Mucosa of rectum (tissue), 2 donors: ENCODE data around the gene MTCL1.

Experiments
- H3K27ac ChIP-seq, 2 donors: one replicate each; pipeline ENCODE4 v1.7.0; 2013; ENCODE audit warnings: inconsistent platforms in 2 of 2, low read depth in 2 of 2, low read length in 2 of 2
- H3K27me3 ChIP-seq, 2 donors: one replicate each; pipeline ENCODE4 v1.7.0; 2013; ENCODE audit warnings: low read length in 2 of 2; ENCODE audit not compliant: control insufficient read depth in 2 of 2, insufficient read depth in 2 of 2
- H3K36me3 ChIP-seq, 2 donors: one replicate each; pipeline ENCODE4 v1.7.0; 2013; ENCODE audit warnings: low read length in 2 of 2; ENCODE audit not compliant: control insufficient read depth in 2 of 2, insufficient read depth in 2 of 2
- H3K4me1 ChIP-seq, 2 donors: one replicate each; pipeline ENCODE4 v1.7.0; 2013; ENCODE audit warnings: low read length in 2 of 2, mild to moderate bottlenecking in 1 of 2; ENCODE audit not compliant: control insufficient read depth in 2 of 2, insufficient read depth in 2 of 2
- H3K4me3 ChIP-seq, 2 donors: one replicate each; pipeline ENCODE4 v1.7.0; 2013; ENCODE audit warnings: low read length in 2 of 2
- H3K9ac ChIP-seq, 2 donors: one replicate each; pipeline ENCODE4 v1.7.0; 2013; ENCODE audit warnings: low read length in 2 of 2, low read depth in 1 of 2, mild to moderate bottlenecking in 1 of 2
- H3K9me3 ChIP-seq, 2 donors: one replicate each; pipeline ENCODE4 v1.7.0; 2013; ENCODE audit warnings: low read length in 2 of 2; ENCODE audit not compliant: control insufficient read depth in 2 of 2
- donor health status: healthy.
- donor health status: Normal muscosa, but diverticular disease.

The MTCL1 gene

DNA sequence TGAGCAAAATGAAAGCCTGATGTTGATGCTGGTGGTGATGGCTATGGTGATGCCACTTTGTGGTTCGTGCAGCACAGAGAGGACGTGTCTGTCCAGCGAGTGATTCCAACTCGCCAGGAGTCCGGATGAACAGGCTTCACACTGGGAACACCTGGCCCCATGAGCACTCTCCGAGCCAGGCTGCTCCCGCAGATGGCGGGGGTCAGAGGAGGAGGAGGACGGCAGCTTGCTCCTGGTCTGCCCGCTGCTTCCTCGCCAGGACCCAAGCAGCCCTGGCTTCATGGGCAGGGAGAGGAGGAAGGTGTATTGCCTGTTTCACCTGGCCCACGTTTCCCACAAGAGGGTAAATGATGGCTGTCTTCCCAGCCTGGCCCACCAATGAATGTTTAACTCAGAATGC is 121.6 kb downstream of the MTCL1 start:
- Histone ChIP-seq H3K36me3 (no peaks in the 10 kb centered on the region), H3K4me1 (no peaks in the 10 kb centered on the region), H3K27ac (no peak overlapping the region), H3K27me3 (peaks cover 0 to 2% of the 10 kb centered on the region in 2 donors), H3K4me3 (no peak overlapping the region), H3K9ac (no peak overlapping the region), H3K9me3 (no peaks in the 10 kb centered on the region)

DNA sequence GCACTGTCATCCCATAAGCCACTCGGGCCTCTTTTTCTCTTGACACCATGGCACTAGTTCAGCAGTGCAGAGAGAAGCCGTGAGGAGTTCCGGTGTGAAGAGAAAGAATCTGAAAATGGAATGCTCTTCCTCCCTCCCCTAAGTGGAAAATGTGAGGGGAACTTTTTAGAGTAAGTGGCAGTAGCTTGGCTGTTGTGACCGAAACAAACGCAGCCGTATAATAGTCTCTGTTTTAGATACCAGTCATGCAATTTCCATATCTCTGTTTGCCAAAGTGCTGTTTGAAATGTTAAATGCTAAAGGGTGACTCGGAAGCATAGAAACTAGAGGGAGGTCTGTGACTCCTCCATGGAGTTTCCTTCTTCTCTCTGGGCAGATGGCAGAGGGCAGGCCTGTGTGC is 122.9 kb downstream of the MTCL1 start:
- peaks cover 0 to 2% of the 10 kb centered on the region in 2 donors for H3K27me3 ChIP-seq

DNA sequence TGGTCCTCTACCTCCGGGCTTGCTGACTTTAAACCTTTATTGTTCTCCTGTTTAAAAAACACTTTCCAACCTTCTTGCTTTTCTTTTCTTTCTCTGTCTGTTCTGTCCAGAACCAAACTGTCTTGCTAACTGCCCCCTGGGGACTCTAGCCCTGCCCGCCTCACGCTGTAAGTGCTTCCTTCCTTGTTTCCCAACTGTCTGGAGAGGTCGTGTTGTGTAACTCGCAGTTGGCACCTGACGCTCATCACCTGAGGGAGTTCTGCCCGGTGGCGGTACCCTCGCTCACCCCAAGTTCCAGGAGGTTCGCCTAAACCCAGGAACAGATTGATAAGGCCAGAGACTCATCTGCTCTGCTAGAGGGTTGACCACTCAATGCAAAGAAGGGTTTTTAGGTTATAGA is 123.4 kb downstream of the MTCL1 start:
- H3K27ac ChIP-seq = no peak overlapping the region
- no peak overlapping the region for H3K9ac ChIP-seq
- H3K4me3 ChIP-seq = no peak overlapping the region
- no peaks in the 10 kb centered on the region for H3K4me1 ChIP-seq
- peaks cover 0 to 2% of the 10 kb centered on the region in 2 donors for H3K27me3 ChIP-seq
- H3K36me3 ChIP-seq = no peaks in the 10 kb centered on the region
- no peaks in the 10 kb centered on the region for H3K9me3 ChIP-seq

More for the DNA sequence above, 122.9 kb downstream of the MTCL1 start:
- H3K9ac ChIP-seq = no peak overlapping the region
- H3K9me3 ChIP-seq = no peaks in the 10 kb centered on the region
- no peaks in the 10 kb centered on the region for H3K36me3 ChIP-seq
- H3K27ac ChIP-seq = no peak overlapping the region
- H3K4me1 ChIP-seq = no peaks in the 10 kb centered on the region
- H3K4me3 ChIP-seq = no peak overlapping the region

DNA sequence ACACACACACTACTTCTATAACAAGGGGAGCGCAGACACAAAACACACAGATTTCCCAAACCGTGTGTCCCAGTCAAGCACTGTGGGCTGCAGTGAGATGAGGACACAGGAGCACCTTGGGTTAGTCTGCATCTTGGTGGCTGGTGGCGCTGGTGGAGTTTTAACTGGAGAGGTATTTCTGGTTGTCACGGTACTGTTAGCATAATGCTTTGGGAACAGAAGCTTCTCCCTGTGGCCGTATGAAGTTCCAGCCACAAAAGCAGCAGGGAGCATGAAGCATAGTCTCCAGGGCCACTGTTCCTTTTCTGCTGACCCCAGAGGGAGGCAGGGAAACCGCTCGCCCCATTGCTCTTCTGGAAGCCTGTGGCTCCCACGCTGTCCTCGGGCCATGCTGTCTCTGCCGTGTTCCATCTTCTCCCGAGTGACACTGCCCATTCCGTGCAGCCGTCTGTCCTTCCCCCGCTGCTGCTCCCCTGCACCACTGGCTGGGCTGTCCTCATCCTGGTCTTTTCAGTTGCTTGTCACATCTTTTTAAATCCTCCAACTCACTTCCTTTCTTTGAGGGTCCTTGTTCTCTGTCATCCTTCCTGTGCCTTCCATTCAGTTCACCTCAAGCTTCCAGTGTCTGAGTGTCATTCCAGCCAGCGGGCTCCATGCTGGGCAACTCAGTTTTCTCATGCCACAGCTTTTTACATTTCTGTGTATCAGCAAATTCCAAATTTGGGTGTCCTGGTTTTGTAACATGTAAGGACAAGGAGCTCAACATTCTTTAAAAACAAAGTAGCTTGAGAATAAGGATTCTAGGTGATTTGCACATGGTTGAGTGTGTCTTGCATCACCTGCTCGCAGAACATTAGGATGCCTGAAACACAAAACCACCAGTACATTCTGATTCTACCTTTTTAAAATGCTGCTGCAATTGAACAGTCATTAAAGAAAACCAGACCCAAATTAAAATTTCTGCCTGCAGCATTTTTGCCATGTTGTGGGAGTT is 125.0 kb downstream of the MTCL1 start:
- H3K4me3 ChIP-seq = no peak overlapping the region
- H3K27me3 ChIP-seq = peaks cover 0 to 2% of the 10 kb centered on the region in 2 donors

DNA sequence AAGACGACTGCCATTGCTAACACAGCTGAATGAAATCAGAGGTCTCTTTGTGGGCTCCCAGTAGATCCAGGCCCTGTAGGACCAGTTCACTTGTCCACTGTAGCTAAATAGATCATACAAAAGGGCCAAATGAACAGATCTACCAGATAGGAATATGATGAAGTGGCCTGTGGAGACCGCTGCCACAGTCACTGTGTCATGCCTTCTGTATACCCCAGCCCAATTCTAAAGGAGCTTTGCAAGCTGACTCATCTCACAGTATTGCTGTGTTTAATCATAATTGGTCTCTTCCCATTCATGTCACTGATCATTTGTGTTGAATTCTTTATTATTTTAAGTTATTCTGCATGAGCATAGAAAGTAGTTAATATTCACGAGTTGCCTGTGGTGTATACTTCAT is 125.8 kb downstream of the MTCL1 start:
- no peak overlapping the region for H3K27ac ChIP-seq
- peaks cover 0 to 2% of the 10 kb centered on the region in 2 donors for H3K27me3 ChIP-seq
- no peaks in the 10 kb centered on the region for H3K4me1 ChIP-seq

More for the DNA sequence above, 125.0 kb downstream of the MTCL1 start:
- Histone ChIP-seq H3K36me3 (no peaks in the 10 kb centered on the region), H3K27ac (no peak overlapping the region), H3K9ac (no peak overlapping the region), H3K9me3 (no peaks in the 10 kb centered on the region), H3K4me1 (no peaks in the 10 kb centered on the region)

DNA sequence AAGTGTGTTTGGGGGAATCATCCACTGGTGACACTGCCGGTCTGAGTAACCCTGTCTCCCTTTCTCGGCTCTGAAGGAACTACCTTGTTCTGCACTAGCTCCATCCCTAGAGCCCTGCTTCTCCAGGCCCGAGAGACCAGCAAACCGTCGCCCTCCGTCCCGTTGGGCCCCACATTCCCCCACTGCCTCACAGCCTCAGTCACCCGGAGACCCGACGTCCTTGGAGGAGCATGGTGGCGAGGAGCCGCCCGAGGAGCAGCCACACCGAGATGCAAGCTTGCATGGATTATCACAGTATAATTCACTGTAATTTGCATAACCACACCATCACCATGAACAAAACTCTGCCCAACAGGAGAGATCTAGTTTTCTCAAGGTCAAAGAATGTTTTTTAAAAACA is 126.2 kb downstream of the MTCL1 start:
- H3K27me3 ChIP-seq = peaks cover 0 to 2% of the 10 kb centered on the region in 2 donors
- H3K9ac ChIP-seq = no peak overlapping the region
- no peak overlapping the region for H3K27ac ChIP-seq
- H3K4me3 ChIP-seq = no peak overlapping the region
- no peaks in the 10 kb centered on the region for H3K36me3 ChIP-seq
- no peaks in the 10 kb centered on the region for H3K9me3 ChIP-seq
- H3K4me1 ChIP-seq = no peaks in the 10 kb centered on the region

More for the DNA sequence above, 125.8 kb downstream of the MTCL1 start:
- Histone ChIP-seq H3K4me3 (no peak overlapping the region), H3K9me3 (no peaks in the 10 kb centered on the region), H3K36me3 (no peaks in the 10 kb centered on the region), H3K9ac (no peak overlapping the region)

DNA sequence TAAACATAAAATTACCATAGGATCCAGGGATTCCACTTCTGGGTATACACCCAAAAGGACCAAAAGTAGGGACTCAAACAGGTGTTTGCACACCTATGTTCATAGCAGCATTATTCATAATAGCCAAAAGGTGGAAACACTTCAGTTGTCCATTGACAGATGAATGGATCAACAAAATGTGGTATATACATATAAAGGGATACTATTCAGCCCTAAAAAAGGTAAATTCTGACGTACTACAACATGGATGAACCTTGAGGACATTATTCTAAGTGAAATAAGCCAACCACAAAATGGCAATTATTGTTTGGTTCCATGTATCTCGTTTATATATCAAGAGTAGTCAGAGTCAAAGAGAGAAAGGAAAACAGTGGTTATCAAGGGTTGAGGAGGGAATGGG is 128.1 kb downstream of the MTCL1 start:
- Histone ChIP-seq H3K9ac (no peak overlapping the region), H3K4me3 (no peak overlapping the region), H3K4me1 (no peaks in the 10 kb centered on the region), H3K36me3 (no peaks in the 10 kb centered on the region), H3K9me3 (no peaks in the 10 kb centered on the region), H3K27me3 (peaks cover 0 to 2% of the 10 kb centered on the region in 2 donors), H3K27ac (no peak overlapping the region)

DNA sequence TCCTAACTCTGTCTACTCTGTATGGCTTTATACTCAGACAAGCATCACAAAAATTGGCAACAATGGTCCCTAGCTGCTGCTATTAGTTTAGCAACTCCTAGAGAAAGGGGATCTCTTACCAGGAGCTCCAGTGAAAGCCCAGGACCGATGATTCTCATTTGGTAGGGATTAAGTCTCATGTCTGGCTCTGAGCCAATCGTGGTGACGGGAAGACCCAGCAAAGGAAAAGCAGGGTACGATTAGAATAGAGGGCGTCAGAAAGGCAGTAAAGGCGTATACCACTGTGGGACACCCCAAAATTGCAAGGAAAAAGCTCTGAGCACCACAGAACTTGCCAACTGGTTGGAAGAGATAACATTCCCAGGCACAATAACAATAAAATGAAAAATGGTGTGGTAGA is 129.5 kb downstream of the MTCL1 start:
- Histone ChIP-seq H3K4me1 (no peaks in the 10 kb centered on the region), H3K27me3 (no peaks in the 10 kb centered on the region), H3K9ac (no peak overlapping the region), H3K4me3 (no peak overlapping the region), H3K27ac (no peak overlapping the region), H3K9me3 (no peaks in the 10 kb centered on the region), H3K36me3 (no peaks in the 10 kb centered on the region)

DNA sequence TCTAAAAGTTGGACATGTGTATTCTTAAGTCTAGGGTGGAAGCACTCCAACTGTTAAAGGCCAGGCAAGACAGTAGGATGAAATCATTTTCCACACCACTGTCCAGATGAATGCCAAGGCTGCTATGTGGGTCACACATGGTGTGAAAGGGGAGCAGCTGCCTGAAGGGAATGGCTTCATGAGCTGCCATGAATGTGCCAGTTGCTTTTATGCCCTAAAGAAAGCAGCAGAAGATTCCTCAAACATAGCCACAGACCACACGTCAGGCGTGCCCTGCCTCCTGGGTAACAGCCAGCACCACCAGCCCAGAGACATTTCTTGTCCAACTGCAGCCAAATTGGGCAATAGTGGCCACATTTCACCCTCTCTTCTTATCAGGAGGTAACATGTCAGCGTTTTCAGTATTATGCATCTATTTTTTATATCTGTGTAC is 130.2 kb downstream of the MTCL1 start:
- Histone ChIP-seq H3K4me1 (no peaks in the 10 kb centered on the region), H3K9me3 (no peaks in the 10 kb centered on the region), H3K27me3 (no peaks in the 10 kb centered on the region), H3K9ac (no peak overlapping the region), H3K27ac (no peak overlapping the region), H3K4me3 (no peak overlapping the region), H3K36me3 (no peaks in the 10 kb centered on the region)

DNA sequence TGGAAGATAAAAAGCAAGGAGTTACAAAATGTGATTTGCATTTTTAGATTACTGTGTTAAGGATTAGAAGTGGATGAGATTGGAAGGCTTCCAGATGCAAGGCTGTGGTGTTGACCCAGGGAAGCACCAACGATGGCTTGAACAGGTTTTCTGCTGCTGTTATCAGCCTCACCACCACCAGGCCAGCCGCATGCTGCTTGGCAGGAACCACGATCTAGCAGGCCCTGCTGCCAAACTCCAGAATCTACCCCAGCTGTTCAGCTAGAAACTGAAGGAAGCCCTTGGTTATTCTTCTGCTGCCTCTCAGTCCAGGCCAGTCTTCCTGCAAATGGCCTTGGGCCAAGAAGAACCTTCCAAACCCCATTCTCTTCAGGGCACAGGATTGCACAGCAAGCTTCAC is 133.9 kb downstream of the MTCL1 start:
- Histone ChIP-seq H3K9me3 (no peaks in the 10 kb centered on the region), H3K4me1 (no peaks in the 10 kb centered on the region), H3K9ac (no peak overlapping the region), H3K4me3 (no peak overlapping the region), H3K36me3 (no peaks in the 10 kb centered on the region), H3K27ac (no peak overlapping the region), H3K27me3 (no peaks in the 10 kb centered on the region)
